ENCODE data around the gene TMEM156.

GRCh38 chr4:39024311-39024865 is 7.8 kb downstream of the TMEM156 start:
- TF ChIP-seq EP300 (IDR thresholded peaks at IDR 0.05; ENCODE audit: borderline replicate concordance): no peak
- no peak for TF ChIP-seq REST (IDR thresholded peaks at IDR 0.05; ENCODE audit: low read depth)
